B cell (primary cell): ENCODE measurements around the gene RHOT1. TPM values are rescaled to one million over a fixed set of nuclear protein-coding genes. Genes with fewer than 3 reads are reported as not detected.

ENCODE experiments used
- ATAC-seq: fragments of 200-7000 bp; cut with Tn5 transposase; one replicate; pipeline ENCODE4 v1.10.0; 2021; ENCODE audit warnings: low read depth, mild to moderate bottlenecking, moderate number of reproducible peaks, moderate library complexity
- CTCF ChIA-PET: fragments of 350-600 bp; sonication (Branson Sonifier 250); formaldehyde crosslinking; loops from one replicate; lab custom pipeline; 2021; ENCODE audit warnings: antibody characterized with exemption, inconsistent platforms; lab: Charles Lee
- POLR2A ChIA-PET: fragments of 350-600 bp; sonication (Branson Sonifier 250); formaldehyde crosslinking; loops from one replicate; lab custom pipeline; 2021; ENCODE audit warnings: antibody characterized with exemption; lab: Charles Lee
- DNase-seq: peaks from one replicate; pipeline ENCODE4 v3.0.0; 2013
- H2AFZ ChIP-seq: 2 replicates; pipeline ENCODE4 v1.6.1; 2012; ENCODE audit warnings: mild to moderate bottlenecking, low read depth, low read length; ENCODE audit not compliant: insufficient read depth, poor library complexity, severe bottlenecking
- H3K27ac ChIP-seq, 2 donors: 1 replicate in 1 of 2; 2 replicates in 1 of 2; pipeline ENCODE4 v1.5.1; 2012 to 2013; ENCODE audit warnings: low read length in 2 of 2, mild to moderate bottlenecking in 2 of 2, moderate library complexity in 1 of 2
- H3K27me3 ChIP-seq, 4 experiments: fragments of 200-600 bp in 1 of 4; sonication (generic) in 1 of 4; replicated peaks in 1 of 4; 1 replicate in 2 of 4; 2 replicates in 2 of 4; pipeline versions ENCODE4 v1.6.1 to v1.7.0; 2013 to 2016; ENCODE audit warnings: low read length in 3 of 4, mild to moderate bottlenecking in 2 of 4, mixed read lengths in 1 of 4, moderate library complexity in 1 of 4; ENCODE audit not compliant: insufficient read depth in 4 of 4, control insufficient read depth in 3 of 4; ENCODE audit errors: control extremely low read depth in 1 of 4
- H3K36me3 ChIP-seq, 2 experiments: replicated peaks in 1 of 2; 1 replicate in 1 of 2; 2 replicates in 1 of 2; pipeline versions ENCODE4 v1.6.1 to v1.7.1; 2013; ENCODE audit warnings: low read length in 1 of 2; ENCODE audit not compliant: insufficient read depth in 2 of 2, control insufficient read depth in 1 of 2; ENCODE audit errors: control extremely low read depth in 1 of 2, extremely low read depth in 1 of 2
- H3K4me1 ChIP-seq, 2 donors: fragments of 200-600 bp in 1 of 2; sonication (generic) in 1 of 2; 1 replicate in 1 of 2; 2 replicates in 1 of 2; pipeline versions ENCODE4 v1.5.1 to v1.6.1; 2013 to 2017; ENCODE audit warnings: low read length in 2 of 2; ENCODE audit not compliant: control insufficient read depth in 2 of 2, insufficient read depth in 2 of 2
- H3K4me2 ChIP-seq: replicated peaks from 2 replicates; pipeline ENCODE3; 2012; ENCODE audit warnings: mild to moderate bottlenecking, low read depth, low read length; ENCODE audit not compliant: poor library complexity, severe bottlenecking
- H3K4me3 ChIP-seq, 5 experiments: fragments of 200-600 bp in 1 of 5; sonication (generic) in 1 of 5; 1 replicate in 3 of 5; 2 replicates in 2 of 5; pipeline versions ENCODE4 v1.5.1 to v1.7.0; 2011 to 2016; ENCODE audit warnings: low read length in 4 of 5, mild to moderate bottlenecking in 4 of 5, low read depth in 2 of 5, control low read depth in 1 of 5, moderate library complexity in 1 of 5; ENCODE audit not compliant: insufficient read depth in 1 of 5; ENCODE audit errors: control extremely low read depth in 1 of 5, extremely low read depth in 1 of 5
- H3K79me2 ChIP-seq: fragments of 200-600 bp; sonication (generic); one replicate; pipeline ENCODE4 v1.6.0; 2016; ENCODE audit warnings: low read length; ENCODE audit not compliant: control insufficient read depth, insufficient read depth
- H3K9ac ChIP-seq: fragments of 200-600 bp; sonication (generic); 2 replicates; pipeline ENCODE4 v1.6.1; 2017; ENCODE audit warnings: mild to moderate bottlenecking, low read length, moderate library complexity
- H3K9me3 ChIP-seq, 3 donors: one replicate each; pipeline versions ENCODE4 v1.6.1 to v1.7.1; 2013; ENCODE audit warnings: low read length in 2 of 3; ENCODE audit not compliant: control insufficient read depth in 2 of 3, insufficient read depth in 1 of 3; ENCODE audit errors: control extremely low read depth in 1 of 3
- H4K20me1 ChIP-seq: 2 replicates; pipeline ENCODE4 v1.6.0; 2012; ENCODE audit warnings: mild to moderate bottlenecking, low read length; ENCODE audit not compliant: insufficient read depth, control insufficient read depth, poor library complexity, severe bottlenecking
- H3K27ac Mint-ChIP-seq: one replicate; pipeline ENCODE4 v1.8.0; 2021; ENCODE audit warnings: mixed read lengths
- H3K27me3 Mint-ChIP-seq: one replicate; pipeline ENCODE4 v1.8.0; 2021; ENCODE audit warnings: mixed read lengths
- H3K4me1 Mint-ChIP-seq: one replicate; pipeline ENCODE4 v1.8.0; 2021; ENCODE audit warnings: mixed read lengths
- H3K4me3 Mint-ChIP-seq: one replicate; pipeline ENCODE4 v1.8.0; 2021; ENCODE audit warnings: mixed read lengths
- H3K9me3 Mint-ChIP-seq: one replicate; pipeline ENCODE4 v1.8.0; 2022; ENCODE audit warnings: mixed read lengths; ENCODE audit not compliant: insufficient read depth
- CTCF ChIP-seq: fragments of 200-600 bp; IDR thresholded peaks from one replicate; pipeline ENCODE4 v1.8.0; 2022; ENCODE audit warnings: antibody characterized with exemption, mild to moderate bottlenecking
- EZH2 ChIP-seq: IDR thresholded peaks from 2 replicates; pipeline ENCODE4 v1.6.1; 2012; ENCODE audit warnings: borderline replicate concordance, low read depth, mild to moderate bottlenecking, moderate library complexity, low read length; ENCODE audit not compliant: insufficient read depth, poor library complexity, severe bottlenecking
- WGBS: methylation state at CpG from one replicate; pipeline ENCODE4 v1.1.5; 2013; ENCODE audit warnings: missing lambda C conversion rate; ENCODE audit not compliant: insufficient coverage; 5-methylcytosine and 5-hydroxymethylcytosine counted together
- intact Hi-C: fragments of 100-400 bp; cut with micrococcal nuclease; formaldehyde crosslinking; loops from one replicate; pipeline ENCODE4 v1.10.0; 2022
- polyA plus RNA-seq: library from polyadenylated mRNA; depleted of rRNA; stranded (reverse); fragments of >200 nt; gene quantifications from 2 replicates; pipeline ENCODE4 v1.2.3, GENCODE V29; 2012
- total RNA-seq, 2 donors: library from RNA; stranded (reverse); fragments of 120-200 nt in 1 of 2; gene quantifications; 1 replicate in 1 of 2; 2 replicates in 1 of 2; pipeline versions ENCODE4 v1.2.3 to v1.2.4, GENCODE V29; 2013 to 2022

Gene RHOT1
- total and polyA plus RNA-seq, 2 donors (not counting 1 experiment from before 2014, with no cell fraction given) = 24.6 to 24.7 TPM

- no peak for ATAC-seq
These were observed 19.4 kb downstream of the RHOT1 start for GRCh38 chr17:32161506-32162365.

More at GRCh38 chr17:32161506-32162365, 19.4 kb downstream of the RHOT1 start:
- ChIA-PET CTCF (no interaction called here), POLR2A (no interaction called here)
- Histone ChIP-seq H3K4me1 (no peaks in the 10 kb centered on the region), H3K79me2 (peaks cover 5% of the 10 kb centered on the region), H3K27ac (no peak overlapping the region), H2AFZ (no peak overlapping the region), H3K9ac (no peak overlapping the region), H3K9me3 (peaks cover 0 to 8% (median 3%) of the 10 kb centered on the region in 3 donors), H3K4me3 (no peak overlapping the region), H3K36me3 (peaks cover 0 to 16% of the 10 kb centered on the region in 2 experiments), H4K20me1 (peaks cover 12% of the 10 kb centered on the region), H3K27me3 (no peaks in the 10 kb centered on the region), H3K4me2 (no peak overlapping the region)
- no peak overlapping the region for H3K4me3 Mint-ChIP-seq
- TF ChIP-seq CTCF (no peak), EZH2 (no peak)
- DNase-seq = no peak
- peaks cover 6% of the 10 kb centered on the region for H3K9me3 Mint-ChIP-seq
- H3K27me3 Mint-ChIP-seq = no peaks in the 10 kb centered on the region
- H3K27ac Mint-ChIP-seq = no peak overlapping the region
- intact Hi-C loops = no loop called here
- H3K4me1 Mint-ChIP-seq = no peaks in the 10 kb centered on the region
- WGBS = 100% methylated on average over 2 of the region's 6 CpGs
